Measurements from ENCODE around the gene PDE6B. TPM values are rescaled to one million over a fixed set of nuclear protein-coding genes. Genes with fewer than 3 reads are reported as not detected.
A peak's percentile ranks its signal among the peaks of the same experiment; 100 is the strongest.

Gene PDE6B
- total and polyA plus RNA-seq, 2 of the 13 experiments (the other 11 are each of a cell fraction or from before 2014, with no cell fraction given): 0.38 to 0.40 TPM

- TF ChIP-seq ZNF180 (CRISPR knock-in tag; IDR thresholded peaks at IDR 0.05; ENCODE audit: borderline replicate concordance, low read depth) (no peak), SALL2 (CRISPR knock-in tag; IDR thresholded peaks at IDR 0.05) (no peak), SNRNP70 (IDR thresholded peaks at IDR 0.05; ENCODE audit: low read depth, low read length) (no peak), MAFK (conservative IDR thresholded peaks at IDR 0.05 in 1 of 2, IDR thresholded peaks at IDR 0.05 in 1 of 2; ENCODE audit: low read length in 2 of 2) (no peak), ZNF883 (CRISPR knock-in tag; IDR thresholded peaks at IDR 0.05; ENCODE audit: not compliant biosample characterization) (no peak), ZNF251 (CRISPR knock-in tag; IDR thresholded peaks at IDR 0.05) (no peak), HOMEZ (CRISPR knock-in tag; IDR thresholded peaks at IDR 0.05; ENCODE audit: low read depth) (no peak), FOXJ3 (CRISPR knock-in tag; IDR thresholded peaks at IDR 0.05; ENCODE audit: borderline replicate concordance) (no peak), PHF20 (CRISPR knock-in tag; IDR thresholded peaks at IDR 0.05) (peak; percentile 33; the same call in 1 of the 2 replicates), ZNF746 (CRISPR knock-in tag; IDR thresholded peaks at IDR 0.05) (no peak; the same call in 1 of the 2 replicates), ZNF496 (CRISPR knock-in tag; IDR thresholded peaks at IDR 0.05; ENCODE audit: insufficient replicate concordance) (no peak), RBM22 (optimal IDR thresholded peaks at IDR 0.05; ENCODE audit: low read length) (no peak), ZBTB38 (CRISPR knock-in tag; IDR thresholded peaks at IDR 0.05) (no peak), SMARCC2 (IDR thresholded peaks at IDR 0.05) (no peak), CBX5 (CRISPR knock-in tag; IDR thresholded peaks at IDR 0.05; ENCODE audit: borderline replicate concordance) (no peak), MXD3 (CRISPR knock-in tag; IDR thresholded peaks at IDR 0.05) (no peak), FOSL2 (CRISPR knock-in tag; IDR thresholded peaks at IDR 0.05) (no peak), ZNF552 (CRISPR knock-in tag; IDR thresholded peaks at IDR 0.05; ENCODE audit: borderline replicate concordance) (no peak), ZNF570 (CRISPR knock-in tag; IDR thresholded peaks at IDR 0.05; ENCODE audit: borderline replicate concordance) (no peak), MTA1 (CRISPR knock-in tag; IDR thresholded peaks at IDR 0.05; ENCODE audit: borderline replicate concordance) (no peak), ZNF770 (CRISPR knock-in tag; IDR thresholded peaks at IDR 0.05) (no peak), ZFP36L2 (CRISPR knock-in tag; IDR thresholded peaks at IDR 0.05) (no peak), HOXD1 (CRISPR knock-in tag; IDR thresholded peaks at IDR 0.05) (no peak), DNMT1 (CRISPR knock-in tag; IDR thresholded peaks at IDR 0.05) (no peak), FOXM1 (CRISPR knock-in tag; IDR thresholded peaks at IDR 0.05) (no peak), ATRX (CRISPR knock-in tag; IDR thresholded peaks at IDR 0.05; ENCODE audit: borderline replicate concordance) (no peak), NR2F2 (IDR thresholded peaks at IDR 0.05; ENCODE audit: borderline replicate concordance, low read depth) (peak; percentile 69; the same call in 1 of the 2 replicates)
These were observed 80.1 kb downstream of the PDE6B start, which contains the start of gene PCGF3 (continued) for GRCh38 chr4:705278-706082.
